ENCODE results near the gene GUCY1A1.

DNA sequence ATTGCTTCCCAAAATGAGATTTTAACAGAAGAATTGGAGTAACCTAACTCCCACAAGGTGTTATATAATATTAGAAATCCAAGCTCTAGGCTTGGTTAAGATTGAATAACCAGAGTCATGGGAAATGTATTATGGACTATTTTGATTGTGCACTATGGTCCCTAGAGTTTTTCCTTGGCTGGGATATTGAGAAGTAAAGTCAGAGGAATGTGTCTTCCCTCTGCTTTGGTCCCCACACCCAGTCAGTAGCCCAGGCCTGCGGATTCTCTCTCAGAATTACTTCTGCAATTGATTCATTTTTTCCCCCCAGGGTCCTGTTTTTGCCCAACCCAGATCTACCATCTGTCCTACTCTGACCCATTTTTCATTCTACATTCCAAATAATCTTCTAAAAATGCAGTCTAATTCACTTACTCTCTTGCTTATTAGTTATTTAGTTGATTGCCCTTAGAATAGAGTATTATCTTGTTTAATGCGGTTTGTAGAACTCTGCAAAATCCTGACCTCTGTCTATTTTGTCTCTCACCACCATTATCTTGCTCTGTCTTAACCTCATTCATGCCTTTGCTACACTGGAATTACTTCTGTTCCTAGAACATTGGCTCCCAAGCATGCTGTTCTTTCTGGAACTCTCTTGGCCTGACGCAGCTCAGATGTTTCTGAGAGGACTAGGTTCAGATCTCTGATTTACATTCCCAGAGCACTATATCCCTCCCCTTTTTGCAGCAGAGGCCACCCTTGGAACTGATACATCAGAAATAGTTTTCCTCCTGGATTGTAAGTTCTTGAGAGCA, 23.6 kb downstream of the GUCY1A1 start:
- TF ChIP-seq, protein P1, sequence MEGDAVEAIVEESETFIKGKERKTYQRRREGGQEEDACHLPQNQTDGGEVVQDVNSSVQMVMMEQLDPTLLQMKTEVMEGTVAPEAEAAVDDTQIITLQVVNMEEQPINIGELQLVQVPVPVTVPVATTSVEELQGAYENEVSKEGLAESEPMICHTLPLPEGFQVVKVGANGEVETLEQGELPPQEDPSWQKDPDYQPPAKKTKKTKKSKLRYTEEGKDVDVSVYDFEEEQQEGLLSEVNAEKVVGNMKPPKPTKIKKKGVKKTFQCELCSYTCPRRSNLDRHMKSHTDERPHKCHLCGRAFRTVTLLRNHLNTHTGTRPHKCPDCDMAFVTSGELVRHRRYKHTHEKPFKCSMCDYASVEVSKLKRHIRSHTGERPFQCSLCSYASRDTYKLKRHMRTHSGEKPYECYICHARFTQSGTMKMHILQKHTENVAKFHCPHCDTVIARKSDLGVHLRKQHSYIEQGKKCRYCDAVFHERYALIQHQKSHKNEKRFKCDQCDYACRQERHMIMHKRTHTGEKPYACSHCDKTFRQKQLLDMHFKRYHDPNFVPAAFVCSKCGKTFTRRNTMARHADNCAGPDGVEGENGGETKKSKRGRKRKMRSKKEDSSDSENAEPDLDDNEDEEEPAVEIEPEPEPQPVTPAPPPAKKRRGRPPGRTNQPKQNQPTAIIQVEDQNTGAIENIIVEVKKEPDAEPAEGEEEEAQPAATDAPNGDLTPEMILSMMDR (conservative IDR thresholded peaks at IDR 0.05; ENCODE audit: low read length), result no peak
- TF ChIP-seq EZH2phosphoT487 (IDR thresholded peaks at IDR 0.05; ENCODE audit: borderline replicate concordance, low read depth, low read length), result no peak
